GM19240 (cell line): ENCODE data around the gene BNC2.

Experiments used
- DNase-seq: peaks from one replicate; pipeline ENCODE4 v3.0.0; 2011; ENCODE audit warnings: low spot score; ENCODE audit not compliant: insufficient read length

The BNC2 gene

GRCh38 chr9:16715404-16715803, 155.1 kb downstream of the BNC2 start:
- DNase-seq, result no peak

- no peak for DNase-seq
Measured at GRCh38 chr9:16712787-16713186, 157.7 kb downstream of the BNC2 start.

GRCh38 chr9:16710888-16711287, 159.6 kb downstream of the BNC2 start:
- no peak for DNase-seq

- no peak for DNase-seq
Measured at GRCh38 chr9:16709924-16710323, 160.5 kb downstream of the BNC2 start.

- DNase-seq, result no peak
Measured at GRCh38 chr9:16708656-16709435, 161.6 kb downstream of the BNC2 start.

- no peak for DNase-seq
Measured at GRCh38 chr9:16705111-16705604, 165.3 kb downstream of the BNC2 start.

GRCh38 chr9:16704116-16705110, 166.1 kb downstream of the BNC2 start:
- no peak for DNase-seq

GRCh38 chr9:16701347-16701746, 169.1 kb downstream of the BNC2 start:
- no peak for DNase-seq

GRCh38 chr9:16693616-16694015, 176.9 kb downstream of the BNC2 start:
- DNase-seq, result no peak

- no peak for DNase-seq
Measured at GRCh38 chr9:16690628-16691027, 179.8 kb downstream of the BNC2 start.

- DNase-seq, result no peak
Measured at GRCh38 chr9:16690205-16690604, 180.3 kb downstream of the BNC2 start.

- no peak for DNase-seq
Measured at GRCh38 chr9:16689351-16689938, 181.0 kb downstream of the BNC2 start.

- no peak for DNase-seq
Measured at GRCh38 chr9:16688814-16689213, 181.7 kb downstream of the BNC2 start.

GRCh38 chr9:16687678-16688369, 182.6 kb downstream of the BNC2 start:
- DNase-seq, result no peak

- no peak for DNase-seq
Measured at GRCh38 chr9:16683326-16683725, 187.1 kb downstream of the BNC2 start.

GRCh38 chr9:16682273-16682672, 188.2 kb downstream of the BNC2 start:
- no peak for DNase-seq

GRCh38 chr9:16681652-16681987, 188.8 kb downstream of the BNC2 start:
- no peak for DNase-seq

- no peak for DNase-seq
Measured at GRCh38 chr9:16680975-16681651, 189.4 kb downstream of the BNC2 start.

- DNase-seq, result no peak
Measured at GRCh38 chr9:16680541-16680940, 189.9 kb downstream of the BNC2 start.

GRCh38 chr9:16679327-16679821, 191.1 kb downstream of the BNC2 start:
- no peak for DNase-seq

GRCh38 chr9:16676519-16676918, 194.0 kb downstream of the BNC2 start:
- DNase-seq, result no peak
